GOT3 (cell line): ENCODE results near the gene GAGE1.
"Not testable (repeated sequence)": the region's sequence is repeated elsewhere in the genome, so short reads cannot be mapped to it uniquely, and the experiment has no call there.

Experiments
- DNase-seq: peaks from one replicate; lab custom pipeline; 2025; ENCODE audit warnings: mixed read lengths; lab: John Stamatoyannopoulos, UW

GAGE1 gene, protein sequence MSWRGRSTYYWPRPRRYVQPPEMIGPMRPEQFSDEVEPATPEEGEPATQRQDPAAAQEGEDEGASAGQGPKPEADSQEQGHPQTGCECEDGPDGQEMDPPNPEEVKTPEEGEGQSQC

DNA sequence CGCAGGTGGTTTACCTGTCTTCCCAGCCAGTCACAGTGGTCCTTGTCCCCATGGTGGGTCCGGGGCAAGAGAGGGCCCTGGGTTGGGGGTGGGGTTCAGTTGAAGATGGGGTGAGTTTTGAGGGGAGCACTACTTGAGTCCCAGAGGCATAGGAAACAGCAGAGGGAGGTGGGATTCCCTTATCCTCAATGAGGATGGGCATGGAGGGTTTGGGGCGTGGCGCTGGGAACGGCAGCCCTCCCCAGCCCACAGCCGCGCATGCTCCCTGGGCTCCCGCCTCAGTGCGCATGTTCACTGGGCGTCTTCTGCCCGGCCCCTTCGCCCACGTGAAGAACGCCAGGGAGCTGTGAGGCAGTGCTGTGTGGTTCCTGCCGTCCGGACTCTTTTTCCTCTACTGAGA lies at the start of gene GAGE1:
Gene GAGE1, plus strand, starts transcription at position 301 of the 400 bp plus-strand sequence. CDS start 1,155 bp downstream, outside the sequence.
- not testable (repeated sequence) for DNase-seq

DNA sequence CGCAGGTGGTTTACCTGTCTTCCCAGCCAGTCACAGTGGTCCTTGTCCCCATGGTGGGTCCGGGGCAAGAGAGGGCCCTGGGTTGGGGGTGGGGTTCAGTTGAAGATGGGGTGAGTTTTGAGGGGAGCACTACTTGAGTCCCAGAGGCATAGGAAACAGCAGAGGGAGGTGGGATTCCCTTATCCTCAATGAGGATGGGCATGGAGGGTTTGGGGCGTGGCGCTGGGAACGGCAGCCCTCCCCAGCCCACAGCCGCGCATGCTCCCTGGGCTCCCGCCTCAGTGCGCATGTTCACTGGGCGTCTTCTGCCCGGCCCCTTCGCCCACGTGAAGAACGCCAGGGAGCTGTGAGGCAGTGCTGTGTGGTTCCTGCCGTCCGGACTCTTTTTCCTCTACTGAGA lies 47.8 kb upstream of the GAGE1 start, which contains the start of gene GAGE12E:
Gene GAGE12E, plus strand, starts transcription at position 301 of the 400 bp plus-strand sequence. CDS start 1,155 bp downstream, outside the sequence.
- DNase-seq, result not testable (repeated sequence)

DNA sequence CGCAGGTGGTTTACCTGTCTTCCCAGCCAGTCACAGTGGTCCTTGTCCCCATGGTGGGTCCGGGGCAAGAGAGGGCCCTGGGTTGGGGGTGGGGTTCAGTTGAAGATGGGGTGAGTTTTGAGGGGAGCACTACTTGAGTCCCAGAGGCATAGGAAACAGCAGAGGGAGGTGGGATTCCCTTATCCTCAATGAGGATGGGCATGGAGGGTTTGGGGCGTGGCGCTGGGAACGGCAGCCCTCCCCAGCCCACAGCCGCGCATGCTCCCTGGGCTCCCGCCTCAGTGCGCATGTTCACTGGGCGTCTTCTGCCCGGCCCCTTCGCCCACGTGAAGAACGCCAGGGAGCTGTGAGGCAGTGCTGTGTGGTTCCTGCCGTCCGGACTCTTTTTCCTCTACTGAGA lies 38.3 kb upstream of the GAGE1 start, which contains the start of gene GAGE12F:
Gene GAGE12F, plus strand, starts transcription at position 301 of the 400 bp plus-strand sequence. CDS start 1,155 bp downstream, outside the sequence.
- not testable (repeated sequence) for DNase-seq

DNA sequence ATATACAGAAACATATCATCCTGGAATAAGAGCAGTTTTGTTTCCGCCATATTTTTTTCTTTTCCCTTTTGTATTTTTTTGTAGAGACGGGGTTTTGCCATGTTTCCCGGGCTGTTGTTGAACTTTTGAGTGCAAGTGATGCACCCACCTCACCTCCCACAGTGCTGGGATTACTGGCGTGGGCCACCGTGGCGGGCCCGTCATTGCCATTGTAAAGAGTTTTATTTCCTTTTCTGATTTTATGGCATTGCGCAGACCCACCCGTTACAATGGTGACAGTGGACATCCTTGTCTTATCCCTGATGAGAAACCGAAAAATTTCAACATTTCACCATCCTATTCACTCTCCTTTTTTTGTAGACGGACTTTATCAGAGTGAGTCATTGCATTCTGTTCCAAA lies 30.1 kb upstream of the GAGE1 start:
- DNase-seq, result not testable (repeated sequence)

DNA sequence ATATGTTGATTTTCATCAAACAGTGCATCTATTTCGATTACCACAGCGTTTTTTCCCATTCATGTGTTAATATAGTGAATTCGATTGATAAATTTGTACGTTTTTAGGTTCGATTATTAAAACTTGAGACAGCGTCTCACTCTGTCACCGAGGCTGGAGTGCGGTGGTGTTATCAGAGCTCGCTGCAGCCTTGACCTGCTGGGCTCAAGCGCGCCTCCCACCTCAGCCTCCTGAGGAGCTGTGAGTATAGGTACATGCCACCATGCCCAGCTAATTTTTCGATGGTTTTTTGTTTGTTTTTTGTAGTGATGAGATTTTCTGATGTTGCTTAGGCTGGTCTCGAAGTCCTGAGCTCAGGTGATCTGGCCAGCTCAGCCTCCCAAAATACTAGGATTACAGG lies 29.7 kb upstream of the GAGE1 start:
- DNase-seq, result not testable (repeated sequence)

DNA sequence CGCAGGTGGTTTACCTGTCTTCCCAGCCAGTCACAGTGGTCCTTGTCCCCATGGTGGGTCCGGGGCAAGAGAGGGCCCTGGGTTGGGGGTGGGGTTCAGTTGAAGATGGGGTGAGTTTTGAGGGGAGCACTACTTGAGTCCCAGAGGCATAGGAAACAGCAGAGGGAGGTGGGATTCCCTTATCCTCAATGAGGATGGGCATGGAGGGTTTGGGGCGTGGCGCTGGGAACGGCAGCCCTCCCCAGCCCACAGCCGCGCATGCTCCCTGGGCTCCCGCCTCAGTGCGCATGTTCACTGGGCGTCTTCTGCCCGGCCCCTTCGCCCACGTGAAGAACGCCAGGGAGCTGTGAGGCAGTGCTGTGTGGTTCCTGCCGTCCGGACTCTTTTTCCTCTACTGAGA lies 28.7 kb upstream of the GAGE1 start, which contains the start of gene GAGE12G:
Gene GAGE12G, plus strand, starts transcription at position 301 of the 400 bp plus-strand sequence. CDS start 1,155 bp downstream, outside the sequence.
- not testable (repeated sequence) for DNase-seq

DNA sequence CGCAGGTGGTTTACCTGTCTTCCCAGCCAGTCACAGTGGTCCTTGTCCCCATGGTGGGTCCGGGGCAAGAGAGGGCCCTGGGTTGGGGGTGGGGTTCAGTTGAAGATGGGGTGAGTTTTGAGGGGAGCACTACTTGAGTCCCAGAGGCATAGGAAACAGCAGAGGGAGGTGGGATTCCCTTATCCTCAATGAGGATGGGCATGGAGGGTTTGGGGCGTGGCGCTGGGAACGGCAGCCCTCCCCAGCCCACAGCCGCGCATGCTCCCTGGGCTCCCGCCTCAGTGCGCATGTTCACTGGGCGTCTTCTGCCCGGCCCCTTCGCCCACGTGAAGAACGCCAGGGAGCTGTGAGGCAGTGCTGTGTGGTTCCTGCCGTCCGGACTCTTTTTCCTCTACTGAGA lies 19.2 kb upstream of the GAGE1 start, which contains the start of gene GAGE12H:
Gene GAGE12H, plus strand, starts transcription at position 301 of the 400 bp plus-strand sequence. CDS start 1,155 bp downstream, outside the sequence.
- not testable (repeated sequence) for DNase-seq

DNA sequence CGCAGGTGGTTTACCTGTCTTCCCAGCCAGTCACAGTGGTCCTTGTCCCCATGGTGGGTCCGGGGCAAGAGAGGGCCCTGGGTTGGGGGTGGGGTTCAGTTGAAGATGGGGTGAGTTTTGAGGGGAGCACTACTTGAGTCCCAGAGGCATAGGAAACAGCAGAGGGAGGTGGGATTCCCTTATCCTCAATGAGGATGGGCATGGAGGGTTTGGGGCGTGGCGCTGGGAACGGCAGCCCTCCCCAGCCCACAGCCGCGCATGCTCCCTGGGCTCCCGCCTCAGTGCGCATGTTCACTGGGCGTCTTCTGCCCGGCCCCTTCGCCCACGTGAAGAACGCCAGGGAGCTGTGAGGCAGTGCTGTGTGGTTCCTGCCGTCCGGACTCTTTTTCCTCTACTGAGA lies 9.6 kb upstream of the GAGE1 start, which contains the start of gene GAGE2A:
Gene GAGE2A, plus strand, starts transcription at position 301 of the 400 bp plus-strand sequence. CDS start 1,155 bp downstream, outside the sequence.
- DNase-seq, result not testable (repeated sequence)

DNA sequence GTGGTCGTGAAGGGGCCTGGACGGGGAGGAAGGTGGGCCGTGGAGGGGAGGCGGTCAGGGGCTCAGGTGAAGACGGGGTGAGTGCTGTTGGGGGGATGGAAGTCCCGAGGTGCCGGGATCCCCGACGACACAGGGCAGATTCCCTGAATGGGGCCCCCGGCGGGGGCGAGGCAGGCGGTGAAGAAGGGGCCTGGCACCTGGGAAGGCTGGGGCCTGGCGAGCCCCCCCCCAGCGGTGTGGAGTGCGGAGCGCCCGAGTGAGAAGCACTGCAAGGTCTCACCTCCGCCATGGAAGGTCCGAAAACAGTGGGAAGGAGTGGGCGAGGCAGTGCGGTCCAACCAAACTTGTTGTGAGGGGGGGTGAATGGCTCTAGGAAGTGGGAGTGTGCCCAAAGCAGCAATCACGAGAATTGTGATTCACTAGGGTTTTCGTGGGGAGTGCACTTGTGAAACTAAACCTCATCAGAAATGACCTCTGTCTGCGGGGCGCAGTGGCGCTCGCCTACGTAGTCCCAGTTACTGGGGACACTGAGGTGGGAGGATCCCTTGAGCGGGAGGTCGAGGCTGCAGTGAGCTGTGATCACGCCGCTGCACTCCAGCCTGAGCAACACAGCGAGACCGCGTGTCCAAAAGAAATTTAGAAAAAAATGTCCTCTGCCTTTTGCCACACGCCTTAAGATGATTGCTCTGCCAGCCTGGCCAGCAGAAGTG lies 8.9 kb upstream of the GAGE1 start:
- DNase-seq, result not testable (repeated sequence)

DNA sequence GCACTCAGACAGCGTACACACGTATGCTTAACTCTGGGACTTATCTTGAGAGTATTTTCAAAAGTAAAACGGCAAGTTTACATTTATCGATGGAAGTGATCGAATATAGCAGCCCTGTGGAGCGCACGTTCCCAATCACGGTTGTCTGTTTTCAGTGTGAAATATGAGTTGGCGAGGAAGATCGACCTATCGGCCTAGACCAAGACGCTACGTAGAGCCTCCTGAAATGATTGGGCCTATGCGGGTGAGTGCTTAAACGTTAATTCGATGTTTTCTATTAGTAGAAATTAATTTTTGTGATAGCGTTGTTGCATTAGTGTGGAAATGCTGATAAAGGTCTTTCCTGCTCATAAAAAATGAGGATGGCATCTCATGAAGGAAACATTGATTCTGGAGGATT lies 8.3 kb upstream of the GAGE1 start:
- not testable (repeated sequence) for DNase-seq

DNA sequence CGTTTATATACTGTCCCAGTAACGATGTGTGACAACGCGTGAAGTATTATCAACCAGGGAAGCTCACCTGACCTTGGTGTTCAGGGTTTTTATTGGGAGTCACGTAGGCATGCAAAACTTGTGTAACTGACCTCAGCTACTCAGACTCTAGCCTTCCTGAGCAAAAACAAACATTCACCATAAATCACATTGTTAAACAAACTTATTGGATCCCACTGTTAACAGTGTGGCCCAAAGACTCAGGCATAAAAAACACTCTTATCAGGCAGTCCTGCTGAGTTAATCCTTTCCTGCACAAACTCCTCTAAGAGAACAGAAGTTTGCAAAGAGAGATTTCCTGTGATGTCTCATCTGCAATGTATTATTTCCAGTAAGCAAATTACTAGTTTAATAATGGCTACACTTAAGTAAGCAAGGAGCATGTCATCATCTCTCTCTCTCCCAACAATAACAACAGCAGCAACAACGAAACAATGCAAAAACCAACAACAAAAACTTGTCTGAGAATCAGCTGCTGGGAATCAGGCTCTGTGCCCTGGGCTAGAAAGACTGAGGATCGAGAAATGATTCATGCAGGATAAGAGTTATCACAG lies 12.0 kb downstream of the GAGE1 start:
- no peak for DNase-seq

DNA sequence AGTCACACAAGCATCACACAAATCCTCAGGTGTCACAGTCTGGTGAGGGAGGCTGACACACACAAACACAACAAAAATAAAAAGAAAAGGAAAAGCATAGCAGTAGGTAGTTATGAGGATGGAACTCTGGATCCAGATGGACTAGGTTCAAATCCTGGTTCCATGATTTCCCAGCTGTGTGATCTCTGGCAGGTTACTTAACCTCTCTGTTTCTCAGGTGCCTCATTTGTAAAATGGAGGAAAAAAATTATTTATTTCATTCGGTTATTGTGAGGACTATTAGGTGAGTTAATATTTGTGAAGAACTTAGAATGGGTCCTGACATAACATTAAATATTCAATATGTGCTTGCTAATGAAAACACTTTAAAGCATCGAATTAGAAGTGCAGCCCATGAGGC lies 19.8 kb downstream of the GAGE1 start:
- no peak for DNase-seq

DNA sequence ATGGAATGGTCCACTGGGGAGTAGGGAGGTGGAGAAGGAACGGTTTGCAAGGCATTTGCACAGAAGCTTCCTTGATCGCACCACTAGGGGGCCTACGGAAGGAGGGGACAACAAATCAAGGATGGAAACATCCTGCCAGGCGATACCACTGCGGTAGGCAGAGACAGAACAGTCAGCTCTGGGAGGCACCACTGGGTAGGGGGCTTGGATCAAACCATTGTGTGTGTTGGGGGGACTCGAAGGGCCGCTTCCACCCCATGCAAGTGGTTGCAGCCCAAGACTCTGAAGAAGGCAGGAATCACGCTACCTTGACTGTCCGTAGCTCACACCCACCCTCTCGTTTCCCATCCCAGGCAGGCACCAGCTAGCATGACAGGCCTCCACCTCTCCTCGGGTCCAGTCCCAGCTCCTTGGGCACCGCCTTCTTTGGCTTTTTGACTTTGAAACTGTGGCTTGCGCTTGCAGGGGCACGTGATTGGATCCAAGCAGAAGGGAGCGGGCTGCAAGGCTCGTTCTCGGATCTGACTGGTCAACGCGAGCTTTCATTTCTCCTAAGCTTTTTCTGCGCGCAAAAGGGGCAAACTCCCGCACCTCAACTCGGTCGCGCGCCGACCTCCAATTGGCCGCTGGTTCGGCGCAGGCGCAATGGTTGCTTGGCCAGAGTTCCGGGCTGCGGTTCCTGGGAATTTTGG lies 28.4 kb downstream of the GAGE1 start:
- DNase-seq, result peak; percentile 1

DNA sequence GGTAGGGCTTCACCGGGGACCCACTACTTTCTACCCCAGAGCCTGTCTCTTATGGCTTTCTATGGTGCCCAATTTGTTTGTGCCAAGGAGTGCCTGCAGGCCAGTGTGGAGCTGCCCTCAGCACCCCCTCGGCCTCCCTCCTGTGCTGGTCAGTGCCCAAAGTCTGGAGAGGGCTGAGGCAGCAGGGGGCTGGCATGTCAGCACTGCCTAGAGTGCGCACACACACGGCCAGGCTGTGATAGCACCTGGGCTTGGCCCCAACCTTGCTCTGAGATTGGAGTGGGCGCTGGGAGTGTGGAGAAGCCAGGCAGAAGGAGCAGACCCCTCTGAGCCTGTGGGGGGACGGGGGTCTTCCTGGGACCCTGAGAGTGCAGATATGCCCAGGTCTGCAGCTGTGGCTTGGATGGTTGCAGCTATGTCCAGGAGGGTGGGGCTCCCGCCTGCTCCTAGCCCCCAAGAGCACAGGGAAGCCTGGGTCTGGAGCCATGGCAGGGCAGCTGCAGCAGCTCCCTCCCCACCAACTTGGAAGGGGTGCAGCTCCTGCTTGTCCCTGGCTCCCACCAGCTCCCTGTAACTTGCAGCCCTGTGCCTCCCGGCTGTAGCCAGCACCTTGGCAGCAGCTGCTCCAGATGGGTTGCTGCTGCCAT lies 46.3 kb downstream of the GAGE1 start:
- DNase-seq, result no peak

DNA sequence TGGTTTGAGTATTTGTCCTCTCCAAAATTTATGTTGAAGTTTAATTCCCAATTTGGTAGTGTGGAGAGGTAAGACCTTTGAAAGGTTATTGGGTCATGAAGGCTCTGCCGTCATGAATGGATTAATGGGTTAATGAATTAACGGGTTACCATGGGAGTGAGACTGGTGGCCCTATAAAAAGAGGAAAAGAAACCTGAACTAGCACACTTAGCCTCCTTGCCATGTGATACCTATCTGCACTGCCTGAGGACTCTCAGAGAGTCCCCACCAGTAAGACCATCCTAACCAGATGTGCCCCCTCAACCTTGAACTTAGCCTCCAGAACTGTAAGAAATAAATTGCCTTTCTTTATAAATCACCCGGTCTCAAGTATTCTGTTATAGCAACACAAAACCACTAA lies 57.7 kb downstream of the GAGE1 start:
- DNase-seq, result no peak
